ENCODE data around the gene ADAMTS20. TPM values are rescaled to one million over a fixed set of nuclear protein-coding genes. Genes with fewer than 3 reads are reported as not detected.

ADAMTS20 gene
- total RNA-seq, 4 donors from 2014 or later = not detected

- Histone ChIP-seq H3K27me3 (no peaks in the 10 kb centered on the region), H3K36me3 (no peaks in the 10 kb centered on the region), H3K4me3 (no peak overlapping the region), H3K27ac (no peak overlapping the region), H3K9me3 (peaks cover 0 to 2% (median 0%) of the 10 kb centered on the region in 4 donors), H3K4me1 (no peaks in the 10 kb centered on the region)
- TF ChIP-seq CTCF (IDR thresholded peaks at IDR 0.05) (no peak), EP300 (IDR thresholded peaks at IDR 0.05) (no peak), POLR2A (IDR thresholded peaks at IDR 0.05) (no peak)
- 83 to 87% methylated on average over 4 of the region's 4 CpGs for WGBS, 2 donors
- DNase-seq (ENCODE audit: low spot score in 2 of 2) = no peak
Observed at GRCh38 chr12:43318021-43318420, 234.0 kb downstream of the ADAMTS20 start.

GRCh38 chr12:43317156-43317555, 234.8 kb downstream of the ADAMTS20 start:
- 60 to 64% methylated on average over 3 of the region's 3 CpGs for WGBS, 2 donors
- no peak for DNase-seq (ENCODE audit: low spot score in 2 of 2)
- H3K9me3 ChIP-seq = no peaks in the 10 kb centered on the region
- no peaks in the 10 kb centered on the region for H3K36me3 ChIP-seq
- no peaks in the 10 kb centered on the region for H3K4me1 ChIP-seq
- H3K27me3 ChIP-seq = no peaks in the 10 kb centered on the region
- H3K27ac ChIP-seq = no peak overlapping the region
- TF ChIP-seq CTCF (IDR thresholded peaks at IDR 0.05) = no peak
- TF ChIP-seq POLR2A (IDR thresholded peaks at IDR 0.05) = no peak
- TF ChIP-seq EP300 (IDR thresholded peaks at IDR 0.05) = no peak
- no peak overlapping the region for H3K4me3 ChIP-seq

GRCh38 chr12:43316520-43316919, 235.5 kb downstream of the ADAMTS20 start:
- no peak overlapping the region for H3K27ac ChIP-seq
- WGBS, 2 donors = 63 to 67% methylated on average over 1 of the region's 1 CpG
- no peaks in the 10 kb centered on the region for H3K9me3 ChIP-seq
- no peaks in the 10 kb centered on the region for H3K36me3 ChIP-seq
- H3K4me1 ChIP-seq = no peaks in the 10 kb centered on the region
- no peak for DNase-seq (ENCODE audit: low spot score in 2 of 2)
- H3K27me3 ChIP-seq = no peaks in the 10 kb centered on the region
- TF ChIP-seq POLR2A (IDR thresholded peaks at IDR 0.05) (no peak), CTCF (IDR thresholded peaks at IDR 0.05) (no peak), EP300 (IDR thresholded peaks at IDR 0.05) (no peak)
- H3K4me3 ChIP-seq = no peak overlapping the region

GRCh38 chr12:43315961-43316360, 236.0 kb downstream of the ADAMTS20 start:
- Histone ChIP-seq H3K27ac (no peak overlapping the region), H3K4me1 (no peaks in the 10 kb centered on the region), H3K9me3 (no peaks in the 10 kb centered on the region), H3K36me3 (no peaks in the 10 kb centered on the region), H3K4me3 (no peak overlapping the region), H3K27me3 (no peaks in the 10 kb centered on the region)
- TF ChIP-seq EP300 (IDR thresholded peaks at IDR 0.05) = no peak
- no peak for TF ChIP-seq CTCF (IDR thresholded peaks at IDR 0.05)
- TF ChIP-seq POLR2A (IDR thresholded peaks at IDR 0.05) = no peak
- DNase-seq (ENCODE audit: low spot score in 2 of 2) = no peak

GRCh38 chr12:43312991-43313505, 239.0 kb downstream of the ADAMTS20 start:
- WGBS, 2 donors = 81 to 83% methylated on average over 4 of the region's 4 CpGs
- Histone ChIP-seq H3K9me3 (no peaks in the 10 kb centered on the region), H3K36me3 (no peaks in the 10 kb centered on the region), H3K4me3 (no peak overlapping the region), H3K27ac (no peak overlapping the region), H3K4me1 (no peaks in the 10 kb centered on the region), H3K27me3 (no peaks in the 10 kb centered on the region)
- no peak for DNase-seq (ENCODE audit: low spot score in 2 of 2)
- TF ChIP-seq CTCF (IDR thresholded peaks at IDR 0.05) (no peak), POLR2A (IDR thresholded peaks at IDR 0.05) (no peak), EP300 (IDR thresholded peaks at IDR 0.05) (no peak)
